LNCaP clone FGC (cell line): ENCODE data around the gene PSMG3.

Experiments
- DNase-seq: peaks from one replicate; pipeline ENCODE4 v3.0.0-alpha.2; 2011; ENCODE audit warnings: low read depth
- H3K4me3 ChIP-seq: 2 replicates; pipeline ENCODE4 v1.5.1; 2011; ENCODE audit warnings: mild to moderate bottlenecking, low read depth, low read length, control low read depth
- TF ChIP-seq, protein P1 (sequence below): IDR thresholded peaks from 2 replicates; pipeline ENCODE4 v1.5.1; 2012; ENCODE audit warnings: mild to moderate bottlenecking; ENCODE audit not compliant: control insufficient read depth, insufficient read depth; ENCODE audit errors: extremely low read depth

Gene PSMG3

DNA sequence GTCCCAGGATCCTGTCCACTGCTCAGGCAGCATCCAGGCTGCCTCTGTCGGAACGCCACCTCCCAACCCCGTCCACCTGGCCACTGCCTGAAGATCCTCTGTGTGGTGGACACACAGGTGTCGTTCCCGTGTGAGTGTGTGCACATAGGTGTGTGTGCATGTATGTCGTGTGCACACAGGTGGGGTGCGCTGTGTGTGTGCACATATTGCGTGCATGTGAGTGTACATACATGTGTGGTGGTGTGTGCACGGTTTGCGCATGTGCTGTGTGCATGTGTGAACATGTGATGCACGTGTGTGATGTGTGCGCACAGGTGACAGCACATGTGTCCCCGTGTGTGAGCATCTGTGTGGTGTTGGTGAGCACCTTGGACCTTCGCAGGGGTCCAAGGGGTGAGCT lies 20.9 kb downstream of the PSMG3 start:
- no peak for DNase-seq
- H3K4me3 ChIP-seq = no peak overlapping the region
- TF ChIP-seq, protein P1, sequence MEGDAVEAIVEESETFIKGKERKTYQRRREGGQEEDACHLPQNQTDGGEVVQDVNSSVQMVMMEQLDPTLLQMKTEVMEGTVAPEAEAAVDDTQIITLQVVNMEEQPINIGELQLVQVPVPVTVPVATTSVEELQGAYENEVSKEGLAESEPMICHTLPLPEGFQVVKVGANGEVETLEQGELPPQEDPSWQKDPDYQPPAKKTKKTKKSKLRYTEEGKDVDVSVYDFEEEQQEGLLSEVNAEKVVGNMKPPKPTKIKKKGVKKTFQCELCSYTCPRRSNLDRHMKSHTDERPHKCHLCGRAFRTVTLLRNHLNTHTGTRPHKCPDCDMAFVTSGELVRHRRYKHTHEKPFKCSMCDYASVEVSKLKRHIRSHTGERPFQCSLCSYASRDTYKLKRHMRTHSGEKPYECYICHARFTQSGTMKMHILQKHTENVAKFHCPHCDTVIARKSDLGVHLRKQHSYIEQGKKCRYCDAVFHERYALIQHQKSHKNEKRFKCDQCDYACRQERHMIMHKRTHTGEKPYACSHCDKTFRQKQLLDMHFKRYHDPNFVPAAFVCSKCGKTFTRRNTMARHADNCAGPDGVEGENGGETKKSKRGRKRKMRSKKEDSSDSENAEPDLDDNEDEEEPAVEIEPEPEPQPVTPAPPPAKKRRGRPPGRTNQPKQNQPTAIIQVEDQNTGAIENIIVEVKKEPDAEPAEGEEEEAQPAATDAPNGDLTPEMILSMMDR = no peak

DNA sequence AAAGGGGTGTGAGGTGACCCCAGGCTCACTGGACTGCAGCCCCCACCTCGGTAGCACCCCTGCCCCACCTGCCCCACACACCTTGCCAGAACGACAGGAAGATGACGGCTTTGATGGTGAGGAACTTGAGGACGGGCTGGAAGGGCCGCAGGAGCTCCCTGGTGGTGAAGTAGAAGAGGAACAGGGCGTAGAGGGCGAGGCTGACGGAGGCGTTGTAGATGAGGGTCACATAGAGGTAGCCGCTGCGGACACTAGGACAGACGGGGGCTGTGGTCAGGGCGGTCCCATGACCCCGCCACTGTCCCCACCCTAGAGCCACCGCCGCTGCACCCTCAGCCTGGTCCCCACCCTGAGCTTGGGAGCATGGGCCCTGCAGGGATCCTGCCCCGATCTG lies 21.4 kb downstream of the PSMG3 start:
- H3K4me3 ChIP-seq = no peak overlapping the region
- no peak for DNase-seq
- TF ChIP-seq, protein P1 = no peak

DNA sequence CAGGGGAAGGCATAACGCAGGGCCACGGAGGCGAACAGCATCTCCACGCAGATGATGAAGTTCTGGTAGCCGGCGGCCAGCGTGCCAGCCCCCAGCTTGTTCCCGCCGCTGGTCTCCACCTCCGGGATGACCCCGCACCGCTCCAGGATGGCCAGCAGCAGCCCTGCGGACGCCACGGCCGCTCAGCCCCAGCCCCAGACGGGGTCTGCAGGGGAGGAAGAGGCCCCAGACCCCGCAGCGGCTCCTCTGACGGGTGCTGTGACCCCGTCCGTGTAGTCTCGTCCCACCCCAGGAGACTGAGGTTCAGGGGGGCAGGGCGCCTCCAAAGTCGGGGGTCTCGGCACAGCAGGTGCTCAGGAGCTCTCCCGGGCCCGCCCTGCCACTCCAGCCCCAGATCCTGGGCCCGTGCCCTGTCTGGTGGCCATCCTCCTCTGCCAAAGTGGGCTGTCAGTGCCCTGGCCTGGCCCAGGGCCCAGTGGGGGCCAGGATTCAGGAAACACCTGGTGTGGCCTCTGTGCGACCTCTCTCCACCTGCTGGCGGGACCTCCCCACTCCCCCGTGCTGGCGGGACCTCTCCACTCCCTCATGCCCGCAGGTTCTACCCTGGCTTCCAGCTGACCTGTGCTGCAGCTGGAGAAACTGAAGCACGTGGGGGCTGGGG lies 21.9 kb downstream of the PSMG3 start:
- TF ChIP-seq, protein P1 = no peak
- DNase-seq = no peak
- H3K4me3 ChIP-seq = no peak overlapping the region

DNA sequence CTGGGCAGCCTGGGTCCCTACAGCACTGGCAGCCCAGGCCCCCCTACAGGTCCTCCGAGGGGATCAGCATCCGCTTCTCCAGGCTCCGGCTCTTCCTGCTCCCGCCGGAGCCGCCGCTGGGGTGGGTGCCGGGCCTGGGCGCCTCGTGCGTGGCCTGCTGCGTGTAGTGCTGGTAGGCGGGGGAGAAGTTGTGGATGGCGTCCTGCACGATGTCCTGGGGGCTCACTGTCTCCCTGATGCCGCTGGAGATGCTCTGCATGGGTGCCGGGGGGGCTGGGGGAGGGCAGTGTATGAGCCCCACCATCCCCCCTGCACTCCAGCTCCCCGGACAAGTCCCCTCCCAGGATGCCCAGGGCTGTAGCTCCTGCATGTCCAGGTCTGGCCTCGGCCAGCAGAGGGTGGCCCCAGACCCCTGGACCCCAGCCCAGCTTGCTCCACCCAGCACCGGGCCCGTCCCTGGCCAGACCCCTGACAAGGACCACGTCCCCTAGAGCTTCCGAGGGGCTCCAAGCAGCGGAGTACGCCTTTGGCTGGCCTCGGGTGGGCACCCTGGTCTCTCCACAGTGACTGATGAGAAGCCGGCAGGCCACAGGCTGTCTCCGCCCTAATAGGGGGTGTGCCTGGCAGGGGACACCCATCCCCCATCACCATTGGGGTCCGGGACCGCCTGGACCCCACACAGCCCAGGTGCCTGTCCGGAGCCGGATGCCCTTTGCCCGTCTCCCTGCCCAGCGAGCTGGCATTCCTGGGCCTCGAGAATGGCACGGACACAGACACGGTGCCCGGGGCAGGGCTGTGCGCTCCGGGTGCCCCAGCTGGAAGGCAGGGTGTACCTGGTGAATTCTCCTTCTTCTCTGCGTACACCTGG lies 22.7 kb downstream of the PSMG3 start:
- TF ChIP-seq, protein P1 = no peak
- H3K4me3 ChIP-seq = no peak overlapping the region
- no peak for DNase-seq

DNA sequence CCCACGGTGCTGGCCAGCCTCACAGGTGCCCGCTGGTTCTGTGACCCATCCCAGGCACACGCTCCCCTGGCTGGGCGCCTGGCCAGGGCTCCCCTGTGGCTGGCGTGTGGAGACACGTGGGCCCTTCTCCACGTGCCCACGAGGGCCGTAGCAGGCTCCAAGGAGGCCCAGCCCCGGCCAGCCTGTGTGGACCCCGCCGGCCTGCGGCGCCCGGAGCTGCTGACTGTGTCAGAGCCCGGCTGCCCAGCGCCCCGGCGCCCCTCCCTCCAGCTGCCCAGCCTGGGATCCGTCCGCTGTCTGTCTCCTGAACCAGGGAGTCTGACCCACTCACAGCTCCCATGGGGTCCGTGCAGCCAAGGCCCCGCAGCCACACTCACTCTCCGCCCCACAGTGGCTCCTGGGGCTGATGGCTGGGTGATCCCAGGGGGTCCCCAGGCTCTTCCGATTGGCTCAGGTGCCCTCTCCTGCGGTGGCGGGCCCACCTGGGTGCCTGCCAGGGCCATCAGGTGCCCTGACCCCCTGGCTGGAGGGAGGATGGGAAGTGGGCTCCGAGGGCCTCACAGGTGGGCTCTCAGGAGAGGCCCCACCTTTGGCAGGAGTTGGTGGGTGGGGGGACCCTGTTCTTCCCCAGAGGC lies 23.4 kb downstream of the PSMG3 start:
- H3K4me3 ChIP-seq = no peak overlapping the region
- TF ChIP-seq, protein P1 = no peak
- no peak for DNase-seq

DNA sequence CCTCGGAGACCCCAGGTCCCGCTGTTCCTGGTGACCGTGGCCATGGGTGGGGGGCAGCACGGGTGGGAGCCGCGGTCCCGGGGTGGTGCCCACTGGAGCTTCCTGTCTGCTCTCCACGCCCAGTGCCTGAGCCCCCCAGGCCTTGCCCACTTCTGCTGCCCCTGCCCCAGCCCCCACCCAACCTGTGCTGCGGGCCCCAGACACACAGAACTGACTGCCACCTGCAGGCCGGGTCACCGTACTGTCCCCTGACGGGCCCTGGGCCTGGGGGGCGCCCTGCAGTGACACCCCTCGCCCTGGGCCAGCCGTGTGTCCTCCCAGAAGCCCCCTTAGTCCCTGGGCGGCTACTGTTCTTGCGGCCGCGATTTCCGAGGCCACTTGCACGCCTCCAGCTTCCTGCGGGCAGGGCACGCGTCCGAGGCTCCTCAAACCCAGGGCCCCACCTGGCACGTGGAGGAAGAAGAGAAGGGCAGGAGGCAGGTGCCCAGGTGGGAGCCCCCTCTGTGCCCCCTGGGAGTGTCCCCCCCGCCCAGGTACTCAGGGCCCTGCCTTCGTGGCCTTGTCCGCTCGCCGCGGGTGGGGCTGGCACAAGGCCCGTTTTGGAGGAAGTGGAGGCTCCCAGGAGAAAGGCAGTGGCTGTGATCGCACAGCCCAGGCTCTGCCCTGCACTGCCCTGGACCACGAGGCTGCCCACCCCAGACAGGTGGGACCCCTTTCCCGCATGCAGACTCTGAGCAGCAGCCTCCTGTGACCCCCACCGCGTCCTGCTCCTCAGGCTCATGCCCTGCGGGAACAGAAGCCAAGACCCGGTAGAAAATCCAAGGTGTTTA lies 24.2 kb downstream of the PSMG3 start:
- H3K4me3 ChIP-seq = no peak overlapping the region
- no peak for DNase-seq
- TF ChIP-seq, protein P1 = peak; percentile 22
